Fibroblast of skin of scalp (primary cell): ENCODE results near the gene GNB1L.
"Not testable (repeated sequence)": the region's sequence is repeated elsewhere in the genome, so short reads cannot be mapped to it uniquely, and the experiment has no call there.

ENCODE experiments used
- DNase-seq: peaks from one replicate; pipeline ENCODE4 v3.0.0-alpha.2; 2013

The GNB1L gene

GRCh38 chr22:19792383-19792896 lies 62.2 kb downstream of the GNB1L start:
- not testable (repeated sequence) for DNase-seq

GRCh38 chr22:19791894-19792293 lies 62.8 kb downstream of the GNB1L start:
- DNase-seq: no peak

GRCh38 chr22:19791243-19791642 lies 63.4 kb downstream of the GNB1L start:
- no peak for DNase-seq

- DNase-seq: no peak
Measured at GRCh38 chr22:19789828-19790227, 64.8 kb downstream of the GNB1L start.

- no peak for DNase-seq
Measured at GRCh38 chr22:19789406-19789805, 65.3 kb downstream of the GNB1L start.

- DNase-seq: no peak
Measured at GRCh38 chr22:19788661-19789225, 65.9 kb downstream of the GNB1L start.

- no peak for DNase-seq
Measured at GRCh38 chr22:19787849-19788141, 66.9 kb downstream of the GNB1L start.

- DNase-seq: no peak
Measured at GRCh38 chr22:19786959-19787848, 67.5 kb downstream of the GNB1L start.

GRCh38 chr22:19786264-19786585 lies 68.4 kb downstream of the GNB1L start:
- DNase-seq: no peak

GRCh38 chr22:19785461-19786263 lies 69.0 kb downstream of the GNB1L start:
- no peak for DNase-seq

GRCh38 chr22:19784384-19785175 lies 70.1 kb downstream of the GNB1L start:
- DNase-seq: no peak

- DNase-seq: no peak
Measured at GRCh38 chr22:19783586-19784383, 70.9 kb downstream of the GNB1L start.

GRCh38 chr22:19782533-19782932 lies 72.1 kb downstream of the GNB1L start:
- DNase-seq: no peak

- DNase-seq: no peak
Measured at GRCh38 chr22:19779685-19780268, 74.9 kb downstream of the GNB1L start.

GRCh38 chr22:19779011-19779421 lies 75.7 kb downstream of the GNB1L start:
- no peak for DNase-seq

- DNase-seq: not testable (repeated sequence)
Measured at GRCh38 chr22:19777192-19777591, 77.5 kb downstream of the GNB1L start.

GRCh38 chr22:19776433-19777031 lies 78.1 kb downstream of the GNB1L start:
- no peak for DNase-seq

GRCh38 chr22:19775496-19776325 lies 79.0 kb downstream of the GNB1L start:
- DNase-seq: no peak

GRCh38 chr22:19774628-19775027 lies 80.0 kb downstream of the GNB1L start:
- DNase-seq: no peak

GRCh38 chr22:19773470-19774040 lies 81.1 kb downstream of the GNB1L start:
- DNase-seq: no peak
